Measurements from ENCODE around the gene AARS2.

DNA sequence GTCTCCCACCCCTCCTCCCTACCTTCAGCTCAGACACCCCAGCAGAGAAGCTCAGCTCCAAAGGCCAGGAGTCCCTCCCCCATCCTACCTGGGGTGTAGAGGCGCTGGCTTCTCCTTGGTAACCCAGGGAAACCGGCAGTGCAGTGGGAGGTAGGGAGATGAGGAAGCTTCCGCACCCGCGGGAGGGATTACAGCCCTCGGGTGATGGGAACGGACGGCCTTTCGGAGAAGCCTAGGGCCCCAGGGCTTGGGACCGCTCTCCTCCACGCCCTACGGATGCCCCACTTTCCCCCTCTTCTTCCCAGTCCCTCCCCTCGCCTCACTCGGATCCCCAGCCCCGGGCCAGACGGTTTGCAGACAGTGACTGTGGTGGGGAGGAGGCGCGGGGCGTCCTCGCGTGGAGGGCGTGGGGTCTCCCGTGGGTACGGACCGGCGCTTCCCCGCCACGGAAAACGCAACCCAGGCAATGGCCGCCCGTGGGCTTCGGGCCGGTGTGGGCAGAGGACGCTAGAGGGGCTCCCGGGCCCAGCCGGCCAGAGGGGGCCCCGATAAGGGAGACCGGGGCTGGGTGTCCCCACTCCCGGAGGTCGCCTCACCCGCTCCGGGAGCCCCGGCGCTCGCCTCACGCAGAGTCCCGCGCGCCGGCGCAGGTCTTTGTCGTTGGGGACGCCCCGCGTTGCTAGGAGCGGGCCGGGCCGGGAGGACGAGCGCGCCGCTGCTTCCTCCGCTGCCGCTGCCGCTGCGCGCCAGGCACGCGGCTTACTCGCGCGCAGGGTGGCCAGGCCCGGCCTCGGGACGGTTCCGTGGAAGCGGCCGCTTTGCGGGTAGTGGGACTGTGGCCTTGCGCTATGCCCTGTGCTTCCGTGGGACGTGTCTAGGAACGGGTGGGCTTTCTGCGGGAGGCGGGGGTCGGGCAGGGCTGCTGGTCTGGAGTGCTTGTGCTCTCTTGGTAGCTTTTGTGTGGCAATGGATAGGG is 15.8 kb downstream of the AARS2 start:
- TF ChIP-seq, protein P1, sequence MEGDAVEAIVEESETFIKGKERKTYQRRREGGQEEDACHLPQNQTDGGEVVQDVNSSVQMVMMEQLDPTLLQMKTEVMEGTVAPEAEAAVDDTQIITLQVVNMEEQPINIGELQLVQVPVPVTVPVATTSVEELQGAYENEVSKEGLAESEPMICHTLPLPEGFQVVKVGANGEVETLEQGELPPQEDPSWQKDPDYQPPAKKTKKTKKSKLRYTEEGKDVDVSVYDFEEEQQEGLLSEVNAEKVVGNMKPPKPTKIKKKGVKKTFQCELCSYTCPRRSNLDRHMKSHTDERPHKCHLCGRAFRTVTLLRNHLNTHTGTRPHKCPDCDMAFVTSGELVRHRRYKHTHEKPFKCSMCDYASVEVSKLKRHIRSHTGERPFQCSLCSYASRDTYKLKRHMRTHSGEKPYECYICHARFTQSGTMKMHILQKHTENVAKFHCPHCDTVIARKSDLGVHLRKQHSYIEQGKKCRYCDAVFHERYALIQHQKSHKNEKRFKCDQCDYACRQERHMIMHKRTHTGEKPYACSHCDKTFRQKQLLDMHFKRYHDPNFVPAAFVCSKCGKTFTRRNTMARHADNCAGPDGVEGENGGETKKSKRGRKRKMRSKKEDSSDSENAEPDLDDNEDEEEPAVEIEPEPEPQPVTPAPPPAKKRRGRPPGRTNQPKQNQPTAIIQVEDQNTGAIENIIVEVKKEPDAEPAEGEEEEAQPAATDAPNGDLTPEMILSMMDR (IDR thresholded peaks at IDR 0.05) = no peak
- peak in 1 of 3 donors; percentile 7 for TF ChIP-seq POLR2A (IDR thresholded peaks at IDR 0.05)

Data from body of pancreas (tissue), 4 donors.